HFFc6 (cell line): ENCODE results near the gene FAM234B. TPM values are rescaled to one million over a fixed set of nuclear protein-coding genes. Genes with fewer than 3 reads are reported as not detected.

ENCODE experiments used
- DNase-seq: peaks from one replicate; pipeline ENCODE4 v3.0.0-alpha.2; 2018
- H3K27ac Mint-ChIP-seq: 2 replicates; pipeline ENCODE4 v1.8.0; 2020; ENCODE audit warnings: mild to moderate bottlenecking, mixed read lengths
- H3K27me3 Mint-ChIP-seq: 2 replicates; pipeline ENCODE4 v1.8.0; 2021; ENCODE audit warnings: mild to moderate bottlenecking, moderate library complexity, mixed read lengths; ENCODE audit not compliant: insufficient read depth
- H3K36me3 Mint-ChIP-seq: 2 replicates; pipeline ENCODE4 v1.8.0; 2021; ENCODE audit warnings: low read depth, mixed read lengths
- H3K4me1 Mint-ChIP-seq: 2 replicates; pipeline ENCODE4 v1.8.0; 2020; ENCODE audit warnings: low read depth, mixed read lengths
- H3K4me3 Mint-ChIP-seq: 2 replicates; pipeline ENCODE4 v1.8.0; 2020; ENCODE audit warnings: mild to moderate bottlenecking, moderate library complexity, mixed read lengths
- H3K9me3 Mint-ChIP-seq: 2 replicates; pipeline ENCODE4 v1.8.0; 2020; ENCODE audit warnings: mild to moderate bottlenecking, mixed read lengths
- total RNA-seq, 6 experiments: library from RNA; stranded (reverse); fragmentation: NEBNext Ultra II Directional; extraction: Animal tissue kit (Norgen Biotek cat#: 25700); gene quantifications; 2 replicates in 1 of 6; 3 replicates in 5 of 6; pipeline ENCODE4 v1.2.3, GENCODE V29; 2021
- TF ChIP-seq, protein P1 (sequence below): fragments of 200-600 bp; sonication (generic); IDR thresholded peaks from 2 replicates; pipeline ENCODE4 v1.5.0; 2021; ENCODE audit warnings: antibody characterized with exemption, mild to moderate bottlenecking

The FAM234B gene
- total RNA-seq, 6 experiments from 2014 or later, result 3.0 to 4.6 (median 3.7) TPM

GRCh38 chr12:13062669-13063068 is 18.5 kb downstream of the FAM234B start:
- peaks cover 7% of the 10 kb centered on the region; the same call in 1 of the 2 replicates for H3K36me3 Mint-ChIP-seq
- H3K9me3 Mint-ChIP-seq, result no peaks in the 10 kb centered on the region
- no peaks in the 10 kb centered on the region for H3K4me1 Mint-ChIP-seq
- no peak overlapping the region for H3K4me3 Mint-ChIP-seq
- H3K27ac Mint-ChIP-seq, result no peak overlapping the region
- H3K27me3 Mint-ChIP-seq, result no peaks in the 10 kb centered on the region; the same call in 1 of the 2 replicates
- no peak for DNase-seq
- TF ChIP-seq, protein P1, sequence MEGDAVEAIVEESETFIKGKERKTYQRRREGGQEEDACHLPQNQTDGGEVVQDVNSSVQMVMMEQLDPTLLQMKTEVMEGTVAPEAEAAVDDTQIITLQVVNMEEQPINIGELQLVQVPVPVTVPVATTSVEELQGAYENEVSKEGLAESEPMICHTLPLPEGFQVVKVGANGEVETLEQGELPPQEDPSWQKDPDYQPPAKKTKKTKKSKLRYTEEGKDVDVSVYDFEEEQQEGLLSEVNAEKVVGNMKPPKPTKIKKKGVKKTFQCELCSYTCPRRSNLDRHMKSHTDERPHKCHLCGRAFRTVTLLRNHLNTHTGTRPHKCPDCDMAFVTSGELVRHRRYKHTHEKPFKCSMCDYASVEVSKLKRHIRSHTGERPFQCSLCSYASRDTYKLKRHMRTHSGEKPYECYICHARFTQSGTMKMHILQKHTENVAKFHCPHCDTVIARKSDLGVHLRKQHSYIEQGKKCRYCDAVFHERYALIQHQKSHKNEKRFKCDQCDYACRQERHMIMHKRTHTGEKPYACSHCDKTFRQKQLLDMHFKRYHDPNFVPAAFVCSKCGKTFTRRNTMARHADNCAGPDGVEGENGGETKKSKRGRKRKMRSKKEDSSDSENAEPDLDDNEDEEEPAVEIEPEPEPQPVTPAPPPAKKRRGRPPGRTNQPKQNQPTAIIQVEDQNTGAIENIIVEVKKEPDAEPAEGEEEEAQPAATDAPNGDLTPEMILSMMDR, result no peak

DNA sequence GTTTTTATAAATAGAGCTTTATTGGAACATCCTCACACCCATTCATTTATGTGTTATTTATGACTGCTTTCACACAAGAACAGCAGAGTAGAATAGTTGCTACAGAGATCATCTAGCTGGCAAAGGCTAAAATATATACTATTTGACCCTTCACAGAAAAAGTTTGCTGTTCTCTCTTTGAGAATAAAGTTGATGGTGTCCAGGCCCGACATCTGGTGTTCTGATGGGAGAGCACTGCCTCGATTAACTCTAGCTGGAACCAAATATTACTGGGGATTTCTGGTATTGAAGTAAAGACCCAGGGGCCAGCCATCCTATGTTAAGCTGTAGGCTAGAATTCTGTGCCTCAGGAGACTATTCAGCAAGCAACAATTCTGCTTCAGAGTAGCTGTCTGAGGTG is 21.8 kb downstream of the FAM234B start:
- H3K27ac Mint-ChIP-seq, result no peak overlapping the region
- TF ChIP-seq, protein P1, result no peak

GRCh38 chr12:13066459-13066858 is 22.3 kb downstream of the FAM234B start:
- Mint-ChIP-seq H3K36me3 (peaks cover 7% of the 10 kb centered on the region; the same call in 1 of the 2 replicates), H3K27ac (no peak overlapping the region), H3K27me3 (no peaks in the 10 kb centered on the region; the same call in 1 of the 2 replicates), H3K9me3 (no peaks in the 10 kb centered on the region), H3K4me3 (no peak overlapping the region), H3K4me1 (no peaks in the 10 kb centered on the region)
- DNase-seq, result no peak
- TF ChIP-seq, protein P1, result no peak

More for the DNA sequence above, 21.8 kb downstream of the FAM234B start:
- Mint-ChIP-seq H3K27me3 (no peaks in the 10 kb centered on the region; the same call in 1 of the 2 replicates), H3K4me3 (no peak overlapping the region), H3K4me1 (no peaks in the 10 kb centered on the region), H3K36me3 (peaks cover 7% of the 10 kb centered on the region; the same call in 1 of the 2 replicates), H3K9me3 (no peaks in the 10 kb centered on the region)
- DNase-seq, result no peak

GRCh38 chr12:13067322-13067721 is 23.1 kb downstream of the FAM234B start:
- no peaks in the 10 kb centered on the region for H3K4me1 Mint-ChIP-seq
- no peaks in the 10 kb centered on the region for H3K9me3 Mint-ChIP-seq
- H3K27ac Mint-ChIP-seq, result no peak overlapping the region
- TF ChIP-seq, protein P1, result no peak
- H3K27me3 Mint-ChIP-seq, result no peaks in the 10 kb centered on the region; the same call in 1 of the 2 replicates
- DNase-seq, result no peak
- H3K4me3 Mint-ChIP-seq, result no peak overlapping the region
- H3K36me3 Mint-ChIP-seq, result peaks cover 7% of the 10 kb centered on the region; the same call in 1 of the 2 replicates

DNA sequence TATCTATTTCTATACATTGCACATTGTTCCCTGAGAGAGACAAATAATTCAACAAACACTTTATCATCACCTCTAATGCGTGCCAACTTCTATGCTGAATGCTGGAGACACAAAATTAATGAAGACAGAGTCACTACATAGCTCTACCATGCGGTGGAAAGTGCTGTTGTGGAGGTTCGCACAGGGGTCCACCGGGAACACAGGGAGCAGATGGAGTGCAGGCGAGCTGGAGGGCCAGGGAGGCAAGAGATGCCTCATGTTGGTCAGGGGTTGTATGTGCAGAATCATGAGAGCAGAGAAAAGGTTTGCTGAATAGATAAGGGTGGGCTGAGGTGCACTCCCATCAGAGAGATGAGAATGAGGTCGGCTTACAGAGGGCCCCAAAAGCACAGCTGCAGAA is 25.2 kb downstream of the FAM234B start:
- H3K36me3 Mint-ChIP-seq, result peaks cover 7% of the 10 kb centered on the region; the same call in 1 of the 2 replicates
- no peaks in the 10 kb centered on the region for H3K9me3 Mint-ChIP-seq
- H3K4me1 Mint-ChIP-seq, result peaks cover 12% of the 10 kb centered on the region
- H3K4me3 Mint-ChIP-seq, result no peak overlapping the region
- no peak overlapping the region for H3K27ac Mint-ChIP-seq
- H3K27me3 Mint-ChIP-seq, result no peaks in the 10 kb centered on the region; the same call in 1 of the 2 replicates
- TF ChIP-seq, protein P1, result no peak
- DNase-seq, result no peak
